HG02973 (cell line): Measurements from ENCODE around the gene MAPK8.

ENCODE experiments used
- ATAC-seq: cut with Tn5 transposase; IDR thresholded peaks from one replicate; pipeline ENCODE4 v1.9.1; 2021; ENCODE audit warnings: moderate library complexity; ENCODE audit not compliant: unreplicated experiment

The MAPK8 gene

GRCh38 chr10:48381971-48382370 is 75.5 kb downstream of the MAPK8 start:
- ATAC-seq = no peak

GRCh38 chr10:48382982-48383381 is 76.5 kb downstream of the MAPK8 start:
- no peak for ATAC-seq

GRCh38 chr10:48383393-48383792 is 76.9 kb downstream of the MAPK8 start:
- ATAC-seq = no peak

GRCh38 chr10:48384699-48384982 is 78.2 kb downstream of the MAPK8 start:
- no peak for ATAC-seq

- no peak for ATAC-seq
Observed at GRCh38 chr10:48389272-48389671, 82.8 kb downstream of the MAPK8 start.

- ATAC-seq = no peak
Observed at GRCh38 chr10:48389846-48390557, 83.5 kb downstream of the MAPK8 start.

GRCh38 chr10:48390558-48390871 is 84.0 kb downstream of the MAPK8 start:
- no peak for ATAC-seq

GRCh38 chr10:48390933-48391845 is 84.7 kb downstream of the MAPK8 start:
- no peak for ATAC-seq

- no peak for ATAC-seq
Observed at GRCh38 chr10:48391994-48392393, 85.5 kb downstream of the MAPK8 start.

GRCh38 chr10:48398261-48398660 is 91.8 kb downstream of the MAPK8 start:
- ATAC-seq = no peak

- ATAC-seq = no peak
Observed at GRCh38 chr10:48399056-48399541, 92.6 kb downstream of the MAPK8 start.

GRCh38 chr10:48399551-48399950 is 93.1 kb downstream of the MAPK8 start:
- no peak for ATAC-seq

GRCh38 chr10:48400129-48400849 is 93.8 kb downstream of the MAPK8 start:
- ATAC-seq = no peak

GRCh38 chr10:48400850-48401220 is 94.4 kb downstream of the MAPK8 start:
- no peak for ATAC-seq

GRCh38 chr10:48404646-48405045 is 98.2 kb downstream of the MAPK8 start:
- no peak for ATAC-seq

- ATAC-seq = no peak
Observed at GRCh38 chr10:48406204-48406603, 99.7 kb downstream of the MAPK8 start.

- no peak for ATAC-seq
Observed at GRCh38 chr10:48406658-48407057, 100.2 kb downstream of the MAPK8 start.

GRCh38 chr10:48410503-48410902 is 104.0 kb downstream of the MAPK8 start:
- no peak for ATAC-seq

GRCh38 chr10:48411510-48411909 is 105.0 kb downstream of the MAPK8 start:
- ATAC-seq = no peak

GRCh38 chr10:48412081-48412480 is 105.6 kb downstream of the MAPK8 start:
- no peak for ATAC-seq

- ATAC-seq = no peak
Observed at GRCh38 chr10:48412933-48413332, 106.5 kb downstream of the MAPK8 start.

GRCh38 chr10:48414160-48414559 is 107.7 kb downstream of the MAPK8 start:
- ATAC-seq = no peak
